Stimulated activated CD8-positive, alpha-beta memory T cell treated with anti-CD3 and anti-CD28 coated beads, Interleukin-2, amount 100 ng/mL, for 1 hour (primary cell): Measurements from ENCODE around the gene DLG1.
"Not testable (repeated sequence)": the region's sequence is repeated elsewhere in the genome, so short reads cannot be mapped to it uniquely, and the experiment has no call there.

Experiments used
- DNase-seq, 2 donors: peaks; one replicate each; pipeline ENCODE4 v3.0.0-alpha.2; 2020; ENCODE audit warnings: low read depth in 2 of 2

Gene DLG1

GRCh38 chr3:197209366-197210260 lies 88.8 kb downstream of the DLG1 start:
- DNase-seq, result no peak

DNA sequence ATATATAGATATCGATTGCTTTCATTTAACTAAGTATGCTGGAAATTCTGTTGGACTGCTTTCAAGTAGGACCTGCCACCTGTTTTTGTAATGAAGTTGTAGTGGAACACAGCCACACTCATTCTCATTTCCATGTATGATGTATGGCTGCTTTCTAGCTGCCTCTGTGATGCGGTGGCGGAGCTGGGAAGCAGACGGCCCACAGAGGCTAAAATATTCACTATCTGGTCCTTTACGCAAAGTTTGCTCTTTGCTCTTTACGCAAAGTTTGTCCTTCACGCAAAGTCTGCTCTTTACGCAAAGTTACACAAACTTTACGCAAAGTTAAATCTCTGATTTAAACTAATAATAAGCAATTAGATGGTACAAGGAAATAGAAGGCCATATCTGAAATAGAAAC lies 91.5 kb downstream of the DLG1 start:
- no peak for DNase-seq

GRCh38 chr3:197205675-197206074 lies 92.7 kb downstream of the DLG1 start:
- no peak for DNase-seq

DNA sequence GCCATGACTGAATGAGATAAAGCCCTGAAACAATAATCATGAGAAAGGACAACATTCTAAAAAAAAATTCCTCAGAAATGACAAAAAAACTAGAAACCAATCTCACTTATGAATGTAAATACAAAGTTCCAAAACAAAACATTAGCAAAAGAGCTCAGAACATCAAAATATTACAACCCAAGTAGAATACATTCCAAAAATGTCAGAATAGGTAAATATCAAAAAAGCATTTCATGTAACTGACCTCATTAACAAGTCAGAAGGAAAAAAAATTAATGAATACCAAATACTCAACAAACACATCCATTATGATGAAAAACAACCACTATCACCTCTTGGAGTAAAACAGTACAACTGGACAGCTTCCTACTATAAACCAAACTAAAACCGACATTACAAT lies 93.1 kb downstream of the DLG1 start:
- DNase-seq, result no peak

DNA sequence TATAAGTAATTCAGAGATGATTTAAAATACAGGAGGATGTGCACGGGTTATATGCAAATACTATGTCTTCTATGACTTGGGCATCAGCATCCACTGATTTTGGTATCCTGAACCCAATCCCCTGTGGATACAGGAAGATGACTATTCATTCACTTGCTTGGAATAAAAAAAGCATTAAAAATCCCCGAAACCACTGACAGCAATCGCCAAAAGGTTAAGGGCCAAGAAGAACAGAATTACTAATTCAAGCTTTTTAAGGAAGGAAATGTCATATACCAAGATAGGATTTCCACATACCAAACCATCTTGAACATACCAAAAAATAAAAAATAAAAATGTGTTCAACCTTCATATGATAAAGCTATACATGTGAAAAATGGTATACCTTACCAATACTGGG lies 93.7 kb downstream of the DLG1 start:
- DNase-seq, result no peak

DNA sequence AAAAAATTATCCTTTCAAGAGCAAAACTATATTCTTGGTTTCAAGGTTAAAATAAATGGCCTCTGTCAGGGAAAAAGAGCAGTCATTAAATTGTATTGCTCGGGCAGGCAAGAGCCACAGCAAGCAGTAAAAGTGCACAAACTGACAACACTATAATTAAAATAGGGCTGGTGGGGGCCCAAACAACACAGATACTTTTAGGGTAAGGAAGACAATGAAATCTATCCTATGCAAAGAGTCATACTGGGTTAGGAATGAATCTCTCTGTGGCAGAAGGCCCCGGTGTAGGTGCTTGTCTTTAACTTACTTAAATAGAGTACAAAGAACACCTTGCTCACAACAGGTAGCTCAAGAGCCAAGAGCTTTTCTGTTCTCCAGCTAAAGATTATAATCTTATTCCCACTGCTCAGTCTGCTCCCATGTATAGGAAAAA lies 94.7 kb downstream of the DLG1 start:
- no peak for DNase-seq

DNA sequence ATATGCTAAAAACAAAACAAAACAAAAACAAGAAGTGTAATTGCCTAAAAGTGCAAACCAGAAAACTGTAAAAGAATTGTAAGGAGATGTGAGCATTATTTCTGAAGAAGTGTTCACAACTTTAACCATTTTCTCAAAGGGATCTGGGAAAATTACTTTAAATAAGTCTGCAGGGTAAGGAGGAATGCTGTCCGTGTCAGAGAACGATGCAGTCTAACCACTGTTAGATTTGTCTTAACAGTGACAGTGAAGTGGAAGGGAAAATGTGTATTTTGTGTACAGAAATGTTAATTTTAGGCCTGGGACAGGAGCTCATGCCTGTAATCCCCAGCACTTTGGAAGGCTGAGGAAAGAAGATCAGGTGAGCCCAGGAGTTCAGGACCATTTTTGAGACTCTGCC lies 95.7 kb downstream of the DLG1 start:
- no peak for DNase-seq

GRCh38 chr3:197201791-197202452 lies 96.5 kb downstream of the DLG1 start:
- no peak for DNase-seq

- DNase-seq, result not testable (repeated sequence)
These were observed 97.6 kb downstream of the DLG1 start for GRCh38 chr3:197200856-197201255.

GRCh38 chr3:197197334-197197733 lies 101.1 kb downstream of the DLG1 start:
- no peak for DNase-seq

GRCh38 chr3:197196192-197196591 lies 102.2 kb downstream of the DLG1 start:
- DNase-seq, result no peak

GRCh38 chr3:197195326-197195725 lies 103.1 kb downstream of the DLG1 start:
- DNase-seq, result no peak

- not testable (repeated sequence) for DNase-seq
These were observed 104.7 kb downstream of the DLG1 start for GRCh38 chr3:197193759-197194158.

DNA sequence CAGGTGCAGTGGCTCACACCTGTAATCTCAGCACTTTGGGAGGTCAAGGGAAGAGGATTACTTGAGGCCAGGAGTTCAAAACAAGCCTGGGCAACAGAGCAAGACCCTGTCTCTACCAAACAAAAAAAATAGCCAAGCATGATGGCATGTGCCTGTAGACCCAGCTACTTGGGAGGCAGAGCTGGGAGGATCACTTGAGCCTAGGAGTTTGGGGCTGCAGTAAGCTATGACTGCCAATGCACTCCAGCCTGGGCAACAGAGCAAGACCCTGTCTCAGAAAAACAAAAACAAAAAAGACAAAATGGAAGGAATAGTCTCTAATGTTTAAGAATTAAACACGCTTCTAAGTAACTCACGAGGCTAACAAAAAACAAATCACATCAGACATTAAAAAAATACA lies 106.5 kb downstream of the DLG1 start:
- no peak for DNase-seq

- DNase-seq, result no peak
These were observed 108.8 kb downstream of the DLG1 start for GRCh38 chr3:197189623-197190022.

DNA sequence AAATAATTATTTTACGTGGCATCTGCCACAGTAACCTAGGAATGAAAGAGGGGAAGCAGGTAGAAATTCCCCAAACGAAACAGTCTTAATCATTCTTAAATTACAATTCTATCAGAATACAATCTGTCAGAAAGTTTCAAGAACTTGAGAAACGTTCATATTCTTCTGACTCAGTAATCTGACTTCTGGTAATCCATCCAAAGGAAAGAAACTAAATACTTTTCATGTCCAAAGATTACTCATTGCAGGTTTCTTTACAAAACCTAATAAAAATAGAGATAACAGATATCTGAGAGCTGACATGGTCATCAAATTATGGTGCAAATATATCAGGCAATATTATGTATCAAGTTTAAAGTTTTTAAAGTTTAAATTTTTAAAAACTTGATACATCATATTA lies 109.4 kb downstream of the DLG1 start:
- no peak for DNase-seq

- no peak for DNase-seq
These were observed 111.4 kb downstream of the DLG1 start for GRCh38 chr3:197186887-197187588.

DNA sequence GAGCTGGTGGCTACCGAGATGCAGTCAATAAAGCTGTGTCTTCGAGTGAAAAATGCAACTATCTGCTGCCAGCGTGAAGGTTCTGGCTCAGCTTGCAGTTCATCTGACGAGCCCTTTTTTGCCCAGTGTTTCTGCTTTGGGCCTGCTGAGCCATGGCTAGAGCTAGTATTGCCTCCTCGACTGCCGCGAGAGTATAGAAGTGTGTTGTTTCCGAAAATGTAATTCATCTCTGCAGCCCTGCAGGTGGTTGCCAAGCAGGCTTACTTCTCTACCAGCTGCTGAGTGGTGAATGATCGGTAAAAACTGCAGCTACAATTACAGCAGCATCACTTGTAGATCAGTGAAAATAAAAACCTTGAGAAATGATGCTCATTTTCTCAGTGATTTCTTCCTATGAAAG lies 114.8 kb downstream of the DLG1 start:
- no peak for DNase-seq

DNA sequence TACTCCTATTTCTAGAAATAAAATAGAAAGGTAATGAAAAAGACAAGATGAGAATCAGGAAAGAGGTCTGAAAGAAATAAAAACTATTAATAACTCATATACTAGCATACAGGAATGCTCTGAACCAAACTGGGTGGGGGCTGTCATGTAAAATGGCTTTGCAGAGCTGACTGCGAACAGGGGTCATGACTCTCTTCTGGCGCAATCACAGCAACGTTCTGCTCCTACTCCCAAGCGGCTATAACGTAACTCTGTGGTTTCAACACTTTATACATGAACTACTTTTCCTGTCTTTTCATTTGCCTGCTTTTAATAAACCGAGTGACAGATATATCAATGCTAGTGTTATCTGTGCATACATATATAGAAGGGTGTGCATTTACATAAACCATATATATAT lies 116.7 kb downstream of the DLG1 start:
- no peak for DNase-seq

DNA sequence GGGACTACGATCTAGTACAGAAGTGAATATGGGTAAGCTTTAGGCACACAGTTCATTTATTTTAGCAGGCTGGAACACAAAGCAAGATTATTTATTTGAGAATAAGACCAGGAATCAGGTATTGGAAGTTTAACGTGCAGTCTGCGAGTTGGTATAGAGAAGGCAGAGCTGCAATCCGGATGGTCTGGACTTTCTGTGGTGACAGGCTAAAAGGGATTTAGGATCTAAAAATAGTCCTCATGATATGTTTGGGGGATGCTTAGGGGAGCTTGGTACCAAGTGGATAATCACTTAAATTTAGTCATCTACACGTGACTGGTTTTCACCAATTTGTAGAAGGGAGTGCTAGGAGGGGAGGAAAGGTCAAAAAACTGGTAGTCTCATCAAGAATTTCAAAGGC lies 119.4 kb downstream of the DLG1 start:
- no peak for DNase-seq

GRCh38 chr3:197175503-197175902 lies 122.9 kb downstream of the DLG1 start:
- no peak for DNase-seq

GRCh38 chr3:197174927-197175326 lies 123.5 kb downstream of the DLG1 start:
- no peak for DNase-seq

DNA sequence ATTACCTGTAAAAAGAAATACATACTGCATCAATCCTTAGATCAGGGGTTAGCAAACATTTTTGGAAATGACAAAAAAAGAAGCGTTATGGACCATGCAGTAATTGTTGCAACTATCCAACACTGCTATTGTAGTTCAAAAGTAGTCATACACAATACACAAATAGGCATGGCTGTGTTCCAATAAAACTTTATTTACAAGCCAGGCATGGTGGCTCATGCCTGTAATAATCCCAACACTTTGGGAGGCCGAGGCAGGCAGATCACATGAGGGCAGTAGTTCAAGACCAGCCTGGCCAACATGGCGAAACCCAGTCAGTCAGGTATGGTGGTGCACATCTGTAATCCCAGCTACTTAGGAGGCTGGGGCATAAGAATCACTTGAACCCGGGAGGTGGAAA lies 124.8 kb downstream of the DLG1 start:
- DNase-seq, result no peak
